HG03175 (cell line): ENCODE results near the gene PCSK6.
"Not testable (repeated sequence)": the region's sequence is repeated elsewhere in the genome, so short reads cannot be mapped to it uniquely, and the experiment has no call there.

Source experiments
- ATAC-seq: cut with Tn5 transposase; IDR thresholded peaks from one replicate; pipeline ENCODE4 v1.9.1; 2021; ENCODE audit warnings: mild to moderate bottlenecking, moderate library complexity; ENCODE audit not compliant: unreplicated experiment

PCSK6 gene

DNA sequence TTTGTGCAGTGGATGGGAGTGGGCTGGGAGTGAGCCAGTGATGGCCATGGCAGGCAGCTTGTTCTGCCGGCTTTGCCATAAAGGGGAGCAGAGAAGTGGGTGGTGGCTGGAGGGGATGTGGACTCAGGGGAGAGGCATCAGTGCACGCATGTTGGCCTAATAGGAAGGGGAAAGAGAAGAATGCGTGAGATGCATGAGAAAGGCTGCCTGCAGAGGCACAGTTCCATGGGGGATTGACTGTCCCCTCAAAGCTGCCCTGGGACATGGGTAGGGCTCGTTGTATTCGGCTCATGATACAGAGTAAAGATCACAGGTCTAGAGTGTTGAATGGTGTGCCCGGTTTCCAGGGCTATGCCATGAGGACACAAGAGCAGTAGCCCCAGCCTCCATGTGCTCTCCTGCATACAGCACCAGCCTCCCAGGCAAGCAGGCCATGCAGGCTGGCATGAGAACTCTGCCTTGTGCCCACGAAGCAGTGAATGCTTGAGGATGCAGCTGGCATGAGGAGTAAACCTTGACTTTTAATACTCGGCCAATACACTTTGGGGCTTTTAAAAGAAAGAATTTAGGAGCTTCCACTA is 126.4 kb downstream of the PCSK6 start:
- no peak for ATAC-seq

DNA sequence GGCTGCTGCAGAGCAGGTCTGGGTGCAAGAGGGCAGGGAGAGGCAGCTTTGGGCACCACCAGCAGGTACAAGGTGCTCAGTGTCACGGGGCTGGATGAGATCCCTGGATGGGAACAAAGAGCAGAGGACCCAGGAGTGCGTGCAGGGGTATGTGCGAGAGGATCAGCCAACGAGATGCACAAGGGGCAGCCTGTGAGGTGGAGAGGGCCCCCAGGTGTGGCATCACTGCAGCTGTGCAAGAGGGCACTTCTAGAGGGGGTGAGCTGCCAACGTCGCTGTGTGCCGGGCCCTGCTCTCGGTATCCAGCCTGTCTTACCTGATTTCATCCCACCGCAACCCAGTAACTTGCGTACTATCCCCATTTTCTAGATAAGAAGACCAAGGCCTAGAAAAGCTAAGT is 127.1 kb downstream of the PCSK6 start:
- no peak for ATAC-seq

DNA sequence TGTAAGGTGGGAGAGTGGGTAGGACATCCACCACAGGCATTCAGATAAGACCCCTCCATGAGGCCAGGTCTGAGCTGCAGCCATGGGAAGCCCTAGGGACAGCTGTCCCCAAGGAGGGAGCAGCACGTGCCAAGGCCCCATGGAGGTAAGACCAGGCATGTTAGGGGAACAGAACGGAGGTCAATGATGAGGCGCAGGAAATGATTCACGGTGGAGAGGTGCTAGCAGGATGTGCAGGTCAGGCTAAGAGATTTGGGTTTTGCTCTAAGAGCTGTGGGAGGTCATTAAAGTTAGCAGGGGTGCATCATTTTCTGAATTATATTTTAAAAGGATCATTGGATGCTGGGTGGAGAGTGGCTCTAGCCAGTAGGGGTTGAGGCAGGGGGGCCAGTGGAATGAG is 128.1 kb downstream of the PCSK6 start:
- ATAC-seq: no peak

DNA sequence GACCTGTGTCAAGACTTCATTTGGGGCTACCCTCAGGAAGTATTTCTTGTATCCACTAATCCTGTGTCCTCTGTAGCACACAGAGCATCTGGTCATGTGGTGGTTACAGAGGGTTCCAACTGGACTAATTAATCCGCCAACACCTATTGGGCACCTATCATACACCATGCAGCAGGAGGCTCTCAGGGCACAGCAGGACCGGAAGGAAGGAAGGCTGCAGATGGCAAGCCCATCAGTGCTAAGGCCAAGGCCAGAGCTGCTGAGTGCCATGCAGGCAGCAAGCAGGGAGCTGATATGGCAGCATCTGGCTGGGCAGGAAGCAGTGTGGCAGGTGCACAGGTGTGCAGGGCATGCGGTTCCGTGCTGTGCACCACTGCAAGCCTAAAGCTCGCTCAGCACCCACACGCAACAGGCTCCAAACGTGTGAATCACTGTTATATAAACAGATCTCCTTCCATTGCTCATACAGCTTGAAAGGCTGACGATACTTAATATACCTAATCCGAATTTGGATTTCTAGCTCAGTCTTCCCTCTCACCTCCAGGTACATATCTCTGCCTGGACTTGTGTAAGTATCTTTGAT is 130.1 kb downstream of the PCSK6 start:
- no peak for ATAC-seq

DNA sequence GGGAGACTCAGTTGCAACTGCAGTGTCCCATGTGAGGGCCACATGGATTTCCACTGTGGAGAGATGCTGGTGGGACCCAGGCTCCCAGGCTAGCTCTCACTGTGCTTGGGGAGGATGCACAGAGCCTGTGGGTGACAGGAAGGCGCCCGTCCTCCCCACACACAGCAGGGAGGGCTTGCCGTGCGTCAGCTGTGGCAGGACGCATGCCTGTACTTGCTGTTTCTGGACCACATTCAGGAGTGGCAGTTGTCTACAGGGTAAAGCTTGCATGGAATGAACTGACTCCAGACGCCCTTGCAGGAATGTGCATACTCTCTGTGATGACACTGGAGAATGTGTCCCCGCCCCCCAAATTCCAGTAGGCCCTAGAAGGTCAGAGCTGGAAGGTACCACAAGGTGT is 130.6 kb downstream of the PCSK6 start:
- no peak for ATAC-seq

DNA sequence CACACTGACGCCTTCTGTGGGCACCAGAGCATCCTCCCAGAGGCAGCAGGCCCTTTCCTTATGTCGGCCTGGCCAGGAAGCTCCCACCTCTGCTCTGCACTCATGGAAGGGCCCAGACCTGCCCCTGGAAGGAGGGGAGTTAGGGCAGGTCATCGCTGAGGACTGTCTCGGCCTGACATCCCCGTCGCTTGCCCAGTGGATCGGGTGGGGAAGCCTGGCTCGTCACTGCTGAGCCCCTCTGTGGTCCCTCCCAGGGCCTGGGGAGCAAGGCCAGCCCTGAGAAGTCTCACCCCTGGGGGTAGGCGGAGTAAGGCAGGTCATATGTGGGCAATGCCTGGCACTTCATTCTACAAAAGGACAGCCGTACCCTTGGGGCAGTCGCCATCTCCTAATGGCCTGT is 131.6 kb downstream of the PCSK6 start:
- ATAC-seq: no peak

DNA sequence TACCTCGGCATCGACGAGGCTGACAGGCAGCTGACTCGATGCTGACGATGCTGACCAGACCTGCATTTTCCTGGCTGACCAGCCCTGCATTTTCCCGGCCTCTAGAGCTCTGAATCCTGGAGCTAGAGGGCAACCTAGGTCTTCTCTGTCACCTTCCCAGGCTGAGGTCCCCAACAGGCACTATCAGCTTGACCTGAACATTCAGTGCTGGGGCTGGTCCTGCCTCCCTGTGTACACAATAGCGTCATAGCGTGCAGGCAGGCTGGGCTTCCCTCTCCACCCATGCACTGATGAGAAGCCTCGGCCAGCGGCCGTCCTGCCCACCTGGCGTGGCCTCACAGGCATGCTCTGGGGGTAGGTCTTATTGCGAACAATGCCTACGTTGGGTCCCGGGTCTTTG is 132.2 kb downstream of the PCSK6 start:
- no peak for ATAC-seq

DNA sequence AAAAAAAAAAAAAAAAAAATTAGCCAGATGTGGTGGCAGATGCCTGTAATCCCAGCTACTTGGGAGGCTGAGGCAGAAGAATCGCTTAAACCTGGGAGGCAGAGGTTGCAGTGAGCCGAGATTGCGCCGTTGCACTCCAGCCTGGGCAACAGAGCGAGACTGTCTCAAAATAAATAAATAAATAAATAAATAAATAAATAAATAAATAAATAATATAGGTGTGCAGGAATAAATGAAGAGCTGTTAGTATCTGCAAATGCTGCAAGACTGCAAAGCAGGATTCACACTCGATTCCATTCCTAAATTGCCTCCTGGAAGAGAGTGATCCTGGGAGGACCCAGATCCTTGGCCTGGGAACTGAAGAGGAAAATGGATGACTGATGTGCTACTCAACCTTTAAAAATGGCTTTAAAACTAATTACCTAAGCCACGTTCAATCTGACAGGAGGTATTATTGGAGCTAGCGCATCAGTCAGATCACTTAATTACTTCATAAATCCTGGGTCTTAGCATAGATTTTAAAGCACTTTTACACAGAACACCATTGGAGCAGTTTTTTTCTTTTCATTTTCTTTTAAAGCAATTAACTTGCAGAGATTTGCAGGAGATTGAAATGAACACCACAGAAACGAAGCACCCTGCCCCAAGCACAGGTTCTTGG is 132.9 kb downstream of the PCSK6 start:
- not testable (repeated sequence) for ATAC-seq

DNA sequence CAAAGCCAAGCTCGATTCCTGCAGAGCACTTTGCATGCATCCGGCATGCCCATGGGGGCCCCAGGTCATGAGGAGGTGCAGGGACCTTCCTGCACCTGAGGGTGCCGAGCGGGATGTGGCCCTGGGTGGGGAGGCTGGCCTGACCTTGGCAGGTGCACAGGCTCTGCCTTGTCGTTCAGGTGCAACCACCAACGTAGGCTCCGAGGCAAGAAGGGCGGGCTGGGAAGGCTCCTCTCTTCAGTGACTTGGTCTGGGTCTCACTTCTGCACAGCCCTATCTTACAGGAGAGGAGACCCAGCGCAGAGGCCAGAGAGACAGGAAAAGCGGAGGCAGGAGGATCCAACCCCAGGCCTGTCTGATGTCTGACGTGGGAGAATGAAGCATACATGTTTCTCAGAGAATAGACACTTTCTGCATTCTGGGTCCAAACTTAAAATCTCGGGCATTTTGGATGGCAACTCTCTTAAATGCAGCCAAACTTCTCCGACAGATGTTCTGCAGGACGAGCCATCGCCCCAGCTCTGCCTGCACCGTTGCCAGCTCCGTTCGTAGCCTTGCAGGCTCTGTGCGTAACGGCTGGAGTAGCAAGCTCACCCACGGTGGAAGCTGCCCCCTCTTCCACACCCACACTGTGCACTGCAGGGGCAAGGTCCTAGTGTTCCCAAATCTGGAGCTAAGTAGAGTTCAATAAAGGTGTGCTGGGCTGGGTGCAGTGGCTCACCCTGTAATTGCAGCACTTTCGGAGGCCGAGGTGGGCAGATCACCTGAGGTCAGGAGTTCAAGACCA is 133.6 kb downstream of the PCSK6 start:
- no peak for ATAC-seq

DNA sequence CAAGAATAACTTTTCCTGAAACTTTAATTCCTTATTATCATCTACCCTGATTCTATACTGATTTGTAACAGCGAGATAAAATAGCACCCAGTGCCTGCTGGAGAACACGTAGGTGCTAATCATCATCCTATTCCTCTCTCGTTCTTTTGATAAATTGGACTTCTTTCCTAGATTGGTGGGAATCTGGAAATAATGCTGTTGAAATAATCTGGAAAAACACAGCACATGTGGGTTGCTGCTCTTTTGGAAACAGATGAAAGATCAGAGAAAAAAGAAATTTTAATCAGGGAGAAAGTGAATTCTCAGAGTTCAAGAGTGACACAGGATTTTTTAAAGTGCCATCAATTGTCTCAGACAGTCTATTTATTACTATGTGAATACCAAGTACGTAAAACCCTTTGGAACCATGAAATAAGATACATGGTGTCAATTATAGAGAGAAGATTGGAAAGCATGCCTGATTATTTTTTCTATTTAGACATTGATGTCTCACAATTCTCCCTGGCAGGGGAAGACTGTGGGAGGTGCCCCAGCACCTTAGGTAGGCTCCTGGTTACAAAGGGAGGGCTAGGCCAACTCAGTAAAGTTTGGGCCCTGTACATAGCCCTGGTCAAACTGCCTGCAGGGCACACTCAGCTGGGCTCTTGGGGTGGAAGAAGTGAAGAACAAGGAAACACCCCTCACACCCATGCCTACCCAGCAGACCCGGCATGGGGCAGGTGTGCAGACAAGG is 134.4 kb downstream of the PCSK6 start:
- ATAC-seq: no peak

DNA sequence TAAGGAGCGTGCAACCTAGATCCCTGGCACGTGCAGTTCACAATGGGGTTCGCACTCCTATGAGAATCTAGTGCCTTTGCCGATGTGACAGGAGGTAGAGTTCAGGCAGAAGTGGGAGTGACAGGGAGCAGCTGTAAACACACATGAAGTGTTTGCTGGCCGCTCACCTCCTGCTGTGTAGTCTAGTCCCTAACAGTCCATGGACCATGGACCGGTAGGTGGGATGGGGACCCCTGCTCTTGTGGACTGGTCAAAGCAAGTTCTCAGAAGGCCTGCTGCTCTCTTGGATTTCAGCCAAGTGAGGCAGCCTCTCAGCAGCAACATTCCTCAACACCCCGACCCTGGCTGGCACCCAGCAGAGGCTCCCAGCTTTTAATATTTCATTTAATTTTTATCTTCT is 136.3 kb downstream of the PCSK6 start:
- ATAC-seq: no peak

DNA sequence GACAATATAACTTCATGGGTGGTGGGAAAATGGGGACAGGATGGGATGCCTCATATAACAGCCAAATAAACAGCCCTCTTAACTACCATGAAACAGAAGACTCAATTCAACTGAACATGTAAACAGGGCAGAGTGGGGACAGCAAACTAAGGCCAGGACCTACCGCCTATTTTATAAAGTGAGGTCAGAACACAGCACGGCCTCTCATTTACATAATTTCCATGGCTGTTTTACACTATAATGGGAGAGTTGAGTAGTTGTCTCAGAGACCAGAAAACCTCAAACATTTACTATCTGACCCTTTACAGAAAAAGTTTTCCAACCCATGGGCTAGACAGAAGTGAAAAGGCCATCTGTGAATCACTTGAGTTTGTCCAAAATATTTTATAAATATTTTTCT is 137.8 kb downstream of the PCSK6 start:
- ATAC-seq: no peak

DNA sequence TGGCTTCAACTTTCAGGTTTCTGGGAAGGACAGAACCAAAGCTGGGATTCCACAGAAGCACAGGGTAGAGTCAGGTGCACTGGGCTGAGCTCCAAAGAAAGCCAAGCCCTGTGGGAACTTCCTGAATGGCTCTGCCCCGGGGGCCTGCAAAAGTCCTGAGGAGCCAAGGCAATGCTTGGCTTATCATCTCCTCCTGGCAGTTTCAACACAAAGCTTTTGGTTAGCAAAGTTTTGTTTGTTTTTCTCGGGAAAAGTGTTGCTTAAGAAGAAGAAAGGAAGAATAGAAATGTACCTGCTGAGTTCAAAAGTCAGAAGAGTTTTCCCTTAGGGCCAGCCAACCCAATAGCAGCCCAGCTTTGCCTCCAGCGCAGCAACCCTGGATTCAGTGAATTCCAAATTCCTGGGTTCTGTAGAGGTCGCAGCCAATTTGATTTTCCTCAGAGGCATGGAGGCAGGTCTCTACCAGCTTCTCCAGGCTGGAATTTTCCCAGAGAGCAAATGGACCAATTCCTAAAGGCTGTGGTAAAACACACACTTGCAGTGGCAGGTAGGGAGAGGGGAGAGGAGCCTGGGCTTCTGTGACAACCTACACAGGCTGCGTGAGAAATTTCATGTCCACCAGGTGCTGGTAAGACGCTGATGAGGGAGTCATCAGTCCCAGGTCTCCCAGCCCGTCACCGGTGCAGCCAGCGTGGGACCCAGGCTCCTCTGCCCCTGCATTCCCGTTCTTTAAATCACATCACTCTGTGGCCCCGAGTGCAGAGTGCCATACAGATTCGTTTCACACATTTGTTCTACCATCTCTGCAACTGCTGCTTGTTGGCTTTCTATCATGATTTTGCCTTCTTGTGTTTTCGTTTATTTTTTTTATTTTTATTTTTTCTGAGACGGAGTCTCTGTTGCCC is 140.2 kb downstream of the PCSK6 start:
- ATAC-seq: no peak

DNA sequence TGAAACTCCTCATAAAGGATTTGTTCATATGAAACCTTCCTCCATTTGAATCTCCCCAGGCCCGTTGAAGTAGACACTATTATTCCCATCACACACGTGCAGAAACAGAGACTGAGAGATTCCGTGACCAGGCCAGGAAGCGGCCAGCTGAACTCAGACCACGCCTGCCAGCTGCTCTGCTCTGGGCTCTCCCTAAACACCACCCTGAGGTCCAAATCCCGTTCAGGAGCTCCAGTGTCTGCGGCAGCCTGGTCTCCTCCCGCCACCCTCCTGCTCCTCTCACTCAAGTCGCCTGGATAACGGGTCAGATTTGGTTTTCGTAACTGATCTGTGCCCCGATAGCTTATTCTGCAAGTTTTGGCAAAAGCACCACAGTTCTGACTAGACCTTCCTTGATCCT is 140.9 kb downstream of the PCSK6 start:
- ATAC-seq: no peak

DNA sequence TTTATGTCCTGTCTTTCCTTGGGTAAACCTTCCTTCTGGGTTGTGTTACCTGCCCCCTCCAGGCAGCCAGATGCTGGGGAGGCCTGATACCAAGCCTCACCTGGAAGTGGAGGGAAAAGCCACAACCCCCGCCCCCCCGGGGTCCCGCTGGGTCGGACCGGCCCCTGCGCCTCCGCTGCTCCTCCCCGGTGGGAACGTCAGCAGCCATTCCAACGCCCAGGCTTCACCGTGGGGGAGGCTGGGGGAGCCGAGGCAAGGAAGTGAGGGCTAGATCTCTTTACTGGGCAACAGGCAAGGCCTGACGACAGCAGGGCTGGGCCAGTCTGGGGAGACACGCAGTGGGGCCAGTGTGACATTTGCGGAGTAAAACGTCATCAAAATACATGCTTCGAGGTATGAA is 141.5 kb downstream of the PCSK6 start:
- no peak for ATAC-seq

DNA sequence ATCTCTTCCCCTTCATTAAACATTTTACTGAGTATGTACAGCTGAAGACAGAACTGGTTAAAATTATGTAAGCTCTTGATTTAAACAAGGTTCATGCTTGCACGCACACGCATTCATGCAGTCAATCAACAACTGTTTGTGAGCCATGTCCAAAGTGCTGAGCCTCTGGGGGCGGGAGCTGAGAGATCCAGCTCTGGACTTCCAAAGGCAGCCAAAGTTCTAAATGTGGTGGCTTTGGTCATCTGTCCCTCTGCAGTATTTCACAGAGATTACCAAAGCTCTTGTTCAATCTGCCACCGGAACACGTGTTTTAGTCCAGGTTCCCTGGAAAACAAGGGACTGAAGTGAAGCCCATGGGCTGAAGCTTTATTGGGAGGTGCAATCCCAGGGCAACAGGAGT is 142.1 kb downstream of the PCSK6 start:
- no peak for ATAC-seq

DNA sequence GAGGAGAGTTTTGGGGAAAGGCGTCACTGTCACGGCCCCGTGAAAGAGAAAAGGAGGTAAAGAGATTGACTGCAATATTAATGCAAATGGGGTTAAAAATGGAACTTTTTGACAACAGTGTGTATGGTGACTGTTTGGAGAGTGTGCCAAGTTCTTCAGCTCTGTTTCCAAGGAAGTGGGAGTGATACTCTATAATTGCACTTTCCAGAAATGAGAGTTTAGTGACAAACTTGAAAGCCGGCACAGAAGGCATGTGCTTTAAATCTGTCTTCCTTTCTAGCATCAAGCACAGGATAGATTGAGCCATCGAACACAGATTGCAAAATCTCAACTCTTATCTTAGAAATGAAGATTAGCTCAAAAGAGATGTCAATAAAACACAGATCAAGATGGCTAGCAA is 142.6 kb downstream of the PCSK6 start:
- no peak for ATAC-seq

DNA sequence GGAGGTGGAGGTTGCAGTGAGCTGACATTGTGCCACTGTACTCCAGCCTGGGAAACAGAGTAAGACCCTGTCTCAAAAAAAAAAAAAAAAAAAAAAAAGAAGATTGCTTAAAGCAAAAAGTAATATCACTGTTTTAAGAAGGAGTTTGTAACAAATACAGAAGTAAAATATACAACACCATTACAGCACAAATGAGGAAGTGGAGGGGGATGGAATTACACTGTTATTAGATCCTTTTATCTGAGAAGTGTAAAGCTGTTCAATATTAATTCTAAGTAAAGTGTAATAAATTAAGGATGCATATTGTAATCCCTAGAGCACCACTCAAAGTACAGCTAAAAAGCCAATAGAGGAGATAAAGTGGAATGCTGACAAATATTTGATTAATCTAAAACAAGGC is 147.5 kb downstream of the PCSK6 start:
- no peak for ATAC-seq

DNA sequence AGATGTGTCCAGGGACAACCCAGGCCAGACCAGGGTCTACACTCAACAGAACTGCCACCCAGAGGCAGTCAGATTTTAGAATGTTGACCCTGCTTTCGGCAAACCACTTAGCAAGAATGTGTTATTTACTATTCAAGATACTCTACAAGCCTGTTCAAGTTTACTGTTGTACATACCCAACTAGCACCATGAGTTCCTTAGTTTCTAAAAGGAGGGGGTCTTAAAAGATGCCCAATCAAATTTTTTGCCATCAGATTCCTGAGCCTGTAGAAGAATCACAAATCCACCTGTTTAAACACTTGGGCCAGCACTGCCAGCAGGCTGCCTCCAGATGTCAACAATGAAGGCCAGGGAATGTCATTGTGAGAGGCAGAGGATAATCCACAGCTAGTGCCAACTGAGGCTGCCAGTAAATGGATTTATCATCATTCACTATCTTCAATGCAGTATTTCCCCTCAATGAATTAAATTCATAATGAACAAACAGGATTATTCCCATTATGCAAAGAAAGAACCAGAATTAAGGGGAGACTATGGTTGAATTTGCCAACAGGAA is 150.9 kb downstream of the PCSK6 start:
- no peak for ATAC-seq

DNA sequence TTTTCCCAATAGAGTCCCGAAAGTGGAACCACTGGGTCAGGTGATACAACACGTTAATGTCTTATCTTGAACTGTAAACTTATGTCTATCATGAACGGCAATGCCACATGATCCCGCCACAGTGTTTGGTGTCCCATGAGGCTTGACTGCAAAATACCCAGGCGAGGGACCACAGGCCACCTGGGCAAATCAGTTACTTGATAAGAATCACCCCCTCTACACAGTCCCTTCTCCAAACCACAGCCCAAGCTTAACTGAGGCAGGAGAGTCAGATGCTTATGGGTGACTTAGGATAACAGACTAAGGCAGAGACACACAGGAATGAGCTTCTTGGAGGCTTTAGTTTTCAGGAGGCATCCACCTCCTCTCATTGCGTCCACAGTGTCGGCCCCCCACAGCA is 151.5 kb downstream of the PCSK6 start:
- no peak for ATAC-seq
